GM12878 (cell line): ENCODE measurements around the gene CCNY. TPM values are rescaled to one million over a fixed set of nuclear protein-coding genes. Genes with fewer than 3 reads are reported as not detected.

ENCODE experiments used
- ATAC-seq: fragments of 200-7000 bp; cut with Tn5 transposase; 3 replicates; pipeline ENCODE4 v1.9.1; 2020; ENCODE audit warnings: mild to moderate bottlenecking, moderate library complexity
- BruUV-seq: library from RNA; stranded (reverse); fragments of 400-500 nt; replicated peaks from 2 replicates; lab custom pipeline; 2021; lab: Mats Ljungman, UMichigan
- CTCF ChIA-PET: fragments of 300-600 bp; sonication (Branson Sonifier 250); formaldehyde crosslinking; extraction: SDS; loops from one replicate; lab custom pipeline; 2021; ENCODE audit warnings: inconsistent platforms; lab: Yijun Ruan, JAX
- POLR2A ChIA-PET: fragments of 350-600 bp; formaldehyde crosslinking; extraction: SDS; loops from one replicate; lab custom pipeline; 2021; ENCODE audit warnings: inconsistent platforms; lab: Charles Lee
- RAD21 ChIA-PET: fragments of 300-600 bp; sonication (Branson Sonifier 250); formaldehyde crosslinking; loops from one replicate; lab custom pipeline; 2023; ENCODE audit warnings: antibody characterized with exemption; ENCODE audit not compliant: unreplicated experiment; lab: Charles Lee
- SMC1A ChIA-PET: fragments of 300-600 bp; sonication (Branson Sonifier 250); formaldehyde crosslinking; loops from one replicate; lab custom pipeline; 2023; ENCODE audit not compliant: unreplicated experiment, uncharacterized antibody; lab: Charles Lee
- DNase-seq: peaks from one replicate; pipeline ENCODE4 v3.0.0-alpha.2; 2011; ENCODE audit warnings: low read depth, low spot score
- FAIRE-seq: peaks from 3 replicates; lab custom pipeline; 2011; peaks lifted over from hg19 to GRCh38; lab: Jason Lieb, UNC
- H2AFZ ChIP-seq: 2 replicates; pipeline ENCODE4 v1.6.0; 2011; ENCODE audit warnings: low read depth, low read length, control low read depth; ENCODE audit not compliant: control insufficient read depth
- H3K27ac ChIP-seq: 2 replicates; pipeline ENCODE4 v1.5.1; 2011; ENCODE audit warnings: control low read depth; ENCODE audit not compliant: control insufficient read depth, insufficient read depth
- H3K27me3 ChIP-seq, 2 experiments: replicated peaks in 1 of 2; 2 replicates each; pipeline versions ENCODE4 v1.6.0 to v1.6.1; 2011; ENCODE audit warnings: low read length in 1 of 2; ENCODE audit not compliant: control insufficient read depth in 2 of 2, insufficient read depth in 2 of 2
- H3K36me3 ChIP-seq, 2 experiments: 2 replicates each; pipeline ENCODE4 v1.5.1; 2011; ENCODE audit warnings: low read length in 1 of 2; ENCODE audit not compliant: control insufficient read depth in 2 of 2, insufficient read depth in 2 of 2
- H3K4me1 ChIP-seq: 2 replicates; pipeline ENCODE4 v1.6.1; 2011; ENCODE audit warnings: mild to moderate bottlenecking, low read length, moderate library complexity, mixed read lengths; ENCODE audit not compliant: control insufficient read depth, insufficient read depth
- H3K4me2 ChIP-seq: 2 replicates; pipeline ENCODE4 v1.6.0; 2011; ENCODE audit warnings: control low read depth; ENCODE audit not compliant: control insufficient read depth, insufficient read depth
- H3K4me3 ChIP-seq: fragments of 200-600 bp; sonication (generic); 2 replicates; pipeline ENCODE4 v1.5.1; 2016
- H3K79me2 ChIP-seq: 2 replicates; pipeline ENCODE4 v1.6.0; 2011; ENCODE audit warnings: low read length; ENCODE audit not compliant: control insufficient read depth, insufficient read depth
- H3K9ac ChIP-seq: 2 replicates; pipeline ENCODE4 v1.8.0; 2011; ENCODE audit warnings: low read length, control low read depth, mixed read lengths; ENCODE audit not compliant: control insufficient read depth, insufficient read depth
- H3K9me3 ChIP-seq: replicated peaks from 3 replicates; pipeline ENCODE4 v1.5.1; 2011; ENCODE audit warnings: mild to moderate bottlenecking, low read length; ENCODE audit not compliant: control insufficient read depth, insufficient read depth
- H4K20me1 ChIP-seq: 2 replicates; pipeline ENCODE4 v1.6.0; 2011; ENCODE audit not compliant: control insufficient read depth, insufficient read depth
- DPF2 ChIP-seq: fragments of 450-650 bp; IDR thresholded peaks from 2 replicates; pipeline ENCODE4 v1.6.1; 2017; ENCODE audit warnings: mild to moderate bottlenecking
- FOS ChIP-seq: IDR thresholded peaks from 3 replicates; pipeline ENCODE4 v1.6.1; 2011; ENCODE audit warnings: borderline replicate concordance; ENCODE audit not compliant: insufficient read length; ENCODE audit errors: extremely low read depth
- GATAD2B ChIP-seq: fragments of 450-650 bp; conservative IDR thresholded peaks from 2 replicates; pipeline ENCODE4 v1.6.1; 2017; ENCODE audit warnings: low read depth, mild to moderate bottlenecking, moderate library complexity
- IRF3 ChIP-seq: fragments of 450-650 bp; IDR thresholded peaks from 2 replicates; pipeline ENCODE4 v1.6.1; 2014; ENCODE audit warnings: mild to moderate bottlenecking
- LARP7 ChIP-seq: fragments of 450-650 bp; IDR thresholded peaks from 2 replicates; pipeline ENCODE4 v1.6.1; 2017; ENCODE audit warnings: mild to moderate bottlenecking
- NFIC ChIP-seq: IDR thresholded peaks from 2 replicates; pipeline ENCODE4 v1.6.1; 2012; ENCODE audit warnings: low read depth, mild to moderate bottlenecking, inconsistent platforms, low read length, moderate library complexity
- RUNX3 ChIP-seq: IDR thresholded peaks from 2 replicates; pipeline ENCODE4 v1.6.1; 2012; ENCODE audit warnings: low read length, inconsistent platforms
- SMAD5 ChIP-seq: IDR thresholded peaks from 2 replicates; pipeline ENCODE4 v1.6.1; 2016; ENCODE audit warnings: antibody characterized with exemption, low read depth
- SMARCA5 ChIP-seq: fragments of 450-650 bp; IDR thresholded peaks from 2 replicates; pipeline ENCODE4 v1.6.1; 2017; ENCODE audit warnings: mild to moderate bottlenecking
- SPI1 ChIP-seq: IDR thresholded peaks from 2 replicates; pipeline ENCODE4 v1.6.1; 2011; ENCODE audit warnings: low read depth, mild to moderate bottlenecking, low read length, moderate library complexity, borderline replicate concordance; ENCODE audit not compliant: insufficient read depth
- TCF3 ChIP-seq: IDR thresholded peaks from 2 replicates; pipeline ENCODE4 v1.6.1; 2012; ENCODE audit warnings: low read depth, mild to moderate bottlenecking, low read length, borderline replicate concordance; ENCODE audit not compliant: insufficient read depth
- YBX1 ChIP-seq: fragments of 450-650 bp; IDR thresholded peaks from 2 replicates; pipeline ENCODE4 v1.6.1; 2016; ENCODE audit warnings: antibody characterized with exemption
- ZBTB11 ChIP-seq: fragments of 450-650 bp; formaldehyde crosslinking; IDR thresholded peaks from 2 replicates; pipeline ENCODE4 v1.5.0; 2022; ENCODE audit warnings: mild to moderate bottlenecking, missing genetic modification characterization
- ZNF217 ChIP-seq: fragments of 450-650 bp; IDR thresholded peaks from 2 replicates; pipeline ENCODE4 v1.6.1; 2017; ENCODE audit warnings: antibody characterized with exemption, mild to moderate bottlenecking
- ZNF24 ChIP-seq: fragments of 450-650 bp; IDR thresholded peaks from 2 replicates; pipeline ENCODE4 v1.6.1; 2017; ENCODE audit warnings: antibody characterized with exemption, mild to moderate bottlenecking
- WGBS: methylation state at CpG from one replicate; pipeline ENCODE4 v1.1.6; 2016; ENCODE audit warnings: low lambda C conversion rate; ENCODE audit not compliant: insufficient replicate concordance, insufficient coverage; ENCODE audit errors: missing lambda C conversion rate; 5-methylcytosine and 5-hydroxymethylcytosine counted together
- in situ Hi-C: fragments of 300-500 bp; cut with MboI; formaldehyde crosslinking; loops from 9 replicates; pipeline ENCODE4 v1.14.3; 2018; ENCODE audit warnings: mixed read lengths
- intact Hi-C: fragments of 100-400 bp; cut with micrococcal nuclease; formaldehyde crosslinking; loops from one replicate; pipeline ENCODE4 v1.14.2; 2022; ENCODE audit not compliant: unreplicated experiment
- polyA plus RNA-seq, 11 experiments: library from polyadenylated mRNA; depleted of rRNA in 4 of 11; unstranded in 6 of 11; stranded (reverse) in 5 of 11; fragments of >200 nt; fragmentation: Nextera tagmentation in 4 of 11; fragmentation: Illumina TruSeq in 1 of 11; extraction: Ambion mirVana in 4 of 11; extraction: Trizol in 1 of 11; gene quantifications; 1 replicate in 1 of 11; 2 replicates in 10 of 11; pipeline versions ENCODE4 v1.2.1 to v1.2.3, GENCODE V29; 2011 to 2016; ENCODE audit warnings: inconsistent platforms in 2 of 11, missing spikeins in 2 of 11, low read depth in 1 of 11
- total RNA-seq, 4 experiments: library from RNA; depleted of rRNA in 3 of 4; stranded (reverse); fragments of >200 nt in 3 of 4; fragmentation: Illumina TruSeq in 1 of 4; extraction: Trizol in 1 of 4; gene quantifications; 2 replicates each; pipeline versions ENCODE4 v1.2.1 to v1.2.3, GENCODE V29; 2013 to 2021

CCNY gene
- total and polyA plus RNA-seq, 10 of the 15 experiments (the other 5 are each of a cell fraction or from before 2014, with no cell fraction given): 3.6 to 50.0 (median 26.1) TPM

GRCh38 chr10:35442592-35442991 is 106.3 kb downstream of the CCNY start:
- no peak overlapping the region for H3K4me3 ChIP-seq
- no peak overlapping the region for H2AFZ ChIP-seq
- intact Hi-C loops (no loop called here), in situ Hi-C loops (no loop called here)
- no peaks in the 10 kb centered on the region for H3K36me3 ChIP-seq
- ChIA-PET RAD21 (no interaction called here), SMC1A (no interaction called here), POLR2A (no interaction called here), CTCF (no interaction called here)
- DNase-seq (no peak), ATAC-seq (no peak), FAIRE-seq (no peak)
- peaks cover 27% of the 10 kb centered on the region for H3K9me3 ChIP-seq
- H3K9ac ChIP-seq: no peak overlapping the region
- H3K4me2 ChIP-seq: no peak overlapping the region
- peaks cover 1% of the 10 kb centered on the region; the same call in 1 of the 2 replicates for H3K4me1 ChIP-seq
- BruUV-seq: no TSS peak
- no peaks in the 10 kb centered on the region for H4K20me1 ChIP-seq
- H3K27me3 ChIP-seq: no peaks in the 10 kb centered on the region
- H3K79me2 ChIP-seq: peaks cover 4% of the 10 kb centered on the region
- 26% methylated on average over 4 of the region's 4 CpGs for WGBS
- no peak overlapping the region for H3K27ac ChIP-seq
- TF ChIP-seq RUNX3 (peak; percentile 38; the same call in 1 of the 2 replicates), NFIC (no peak)

- peaks cover 7% of the 10 kb centered on the region for H3K79me2 ChIP-seq
- no peak overlapping the region for H3K27ac ChIP-seq
- ChIA-PET RAD21 (no interaction called here), POLR2A (interaction anchor here (0.5 kb wide), 1 partner anchor 392 kb away, joined by 3 read pairs; no protein-coding TSS in a partner anchor), SMC1A (no interaction called here), CTCF (no interaction called here)
- peaks cover 8% of the 10 kb centered on the region; the same call in 1 of the 2 replicates for H3K4me1 ChIP-seq
- H3K4me2 ChIP-seq: no peak overlapping the region
- H3K27me3 ChIP-seq: no peaks in the 10 kb centered on the region
- H3K9me3 ChIP-seq: peaks cover 27% of the 10 kb centered on the region
- H3K36me3 ChIP-seq: no peaks in the 10 kb centered on the region
- H3K4me3 ChIP-seq: no peak overlapping the region
- no peaks in the 10 kb centered on the region for H4K20me1 ChIP-seq
- FAIRE-seq (no peak), DNase-seq (no peak), ATAC-seq (no peak)
- H3K9ac ChIP-seq: no peak overlapping the region
- BruUV-seq: no TSS peak
- no peak overlapping the region for H2AFZ ChIP-seq
- WGBS: 90% methylated on average over 3 of the region's 3 CpGs
- in situ Hi-C loops (no loop called here), intact Hi-C loops (no loop called here)
- TF ChIP-seq LARP7 (no peak), SMAD5 (no peak), TCF3 (no peak), DPF2 (no peak), ZNF24 (no peak), ZBTB11 (CRISPR knock-in tag) (no peak), SPI1 (no peak), IRF3 (no peak), FOS (no peak), YBX1 (no peak), ZNF217 (no peak), SMARCA5 (no peak), GATAD2B (no peak)
Observed at GRCh38 chr10:35443858-35444257, 107.5 kb downstream of the CCNY start.
